Kidney epithelial cell (primary cell): ENCODE results near the gene TTC9. TPM values are rescaled to one million over a fixed set of nuclear protein-coding genes. Genes with fewer than 3 reads are reported as not detected.

Experiments
- DNase-seq: peaks from one replicate; pipeline ENCODE4 v3.0.0-alpha.2; 2010; ENCODE audit warnings: low read depth
- H3K27me3 ChIP-seq: 2 replicates; pipeline ENCODE4 v1.6.0; 2011; ENCODE audit warnings: low read length; ENCODE audit not compliant: control insufficient read depth, insufficient read depth
- H3K36me3 ChIP-seq: 2 replicates; pipeline ENCODE4 v1.5.1; 2011; ENCODE audit warnings: low read length; ENCODE audit not compliant: control insufficient read depth, insufficient read depth
- H3K4me3 ChIP-seq: 2 replicates; pipeline ENCODE4 v1.5.1; 2011; ENCODE audit warnings: low read depth, mild to moderate bottlenecking, control low read depth, low read length
- total RNA-seq: library from RNA; depleted of rRNA; stranded (reverse); fragments of >200 nt; gene quantifications from 2 replicates; pipeline ENCODE4 v1.2.3, GENCODE V29; 2015
- TF ChIP-seq, protein P1 (sequence below): IDR thresholded peaks from 2 replicates; pipeline ENCODE4 v1.5.1; 2011; ENCODE audit warnings: mild to moderate bottlenecking, moderate library complexity, low read length, control low read depth, inconsistent platforms; ENCODE audit not compliant: insufficient read depth, poor library complexity, severe bottlenecking

The TTC9 gene
- total RNA-seq, 1 donor from 2014 or later: 16.5 TPM

DNA sequence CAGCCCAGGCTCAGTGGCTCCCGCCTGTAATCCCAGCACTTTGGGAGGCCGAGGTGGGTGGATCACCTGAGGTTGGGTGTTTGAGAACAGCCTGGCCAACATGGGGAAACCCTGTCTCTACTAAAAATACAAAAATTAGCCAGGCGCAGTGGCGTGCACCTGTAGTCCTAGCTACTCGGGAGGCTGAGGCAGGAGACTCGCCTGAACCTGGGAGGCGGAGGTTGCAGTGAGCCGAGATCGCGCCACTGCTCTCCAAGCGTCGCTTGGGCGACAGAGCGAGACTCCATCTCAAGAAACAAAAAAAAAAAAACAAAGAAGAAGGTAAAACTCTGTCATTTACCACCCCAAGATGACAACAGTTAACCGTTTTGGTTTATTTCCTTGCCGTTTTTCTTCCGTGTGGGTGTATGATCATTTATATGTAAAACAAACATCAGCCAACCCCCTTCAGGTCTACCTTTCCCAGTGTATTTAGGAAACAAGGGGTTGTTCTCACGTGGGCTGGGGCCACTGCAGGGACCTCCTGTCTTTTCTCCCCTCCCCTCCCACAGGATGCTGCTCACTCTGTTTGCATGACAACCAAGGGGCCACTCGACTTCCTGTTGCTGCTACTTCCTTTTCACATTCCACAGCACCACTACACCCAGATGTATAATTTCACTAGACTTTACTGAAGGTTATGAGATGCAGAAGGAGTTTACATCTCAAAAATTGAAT, 13.6 kb downstream of the TTC9 start:
- Histone ChIP-seq H3K4me3 (no peak overlapping the region), H3K27me3 (no peaks in the 10 kb centered on the region), H3K36me3 (no peaks in the 10 kb centered on the region)
- no peak for DNase-seq
- TF ChIP-seq, protein P1, sequence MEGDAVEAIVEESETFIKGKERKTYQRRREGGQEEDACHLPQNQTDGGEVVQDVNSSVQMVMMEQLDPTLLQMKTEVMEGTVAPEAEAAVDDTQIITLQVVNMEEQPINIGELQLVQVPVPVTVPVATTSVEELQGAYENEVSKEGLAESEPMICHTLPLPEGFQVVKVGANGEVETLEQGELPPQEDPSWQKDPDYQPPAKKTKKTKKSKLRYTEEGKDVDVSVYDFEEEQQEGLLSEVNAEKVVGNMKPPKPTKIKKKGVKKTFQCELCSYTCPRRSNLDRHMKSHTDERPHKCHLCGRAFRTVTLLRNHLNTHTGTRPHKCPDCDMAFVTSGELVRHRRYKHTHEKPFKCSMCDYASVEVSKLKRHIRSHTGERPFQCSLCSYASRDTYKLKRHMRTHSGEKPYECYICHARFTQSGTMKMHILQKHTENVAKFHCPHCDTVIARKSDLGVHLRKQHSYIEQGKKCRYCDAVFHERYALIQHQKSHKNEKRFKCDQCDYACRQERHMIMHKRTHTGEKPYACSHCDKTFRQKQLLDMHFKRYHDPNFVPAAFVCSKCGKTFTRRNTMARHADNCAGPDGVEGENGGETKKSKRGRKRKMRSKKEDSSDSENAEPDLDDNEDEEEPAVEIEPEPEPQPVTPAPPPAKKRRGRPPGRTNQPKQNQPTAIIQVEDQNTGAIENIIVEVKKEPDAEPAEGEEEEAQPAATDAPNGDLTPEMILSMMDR: no peak

DNA sequence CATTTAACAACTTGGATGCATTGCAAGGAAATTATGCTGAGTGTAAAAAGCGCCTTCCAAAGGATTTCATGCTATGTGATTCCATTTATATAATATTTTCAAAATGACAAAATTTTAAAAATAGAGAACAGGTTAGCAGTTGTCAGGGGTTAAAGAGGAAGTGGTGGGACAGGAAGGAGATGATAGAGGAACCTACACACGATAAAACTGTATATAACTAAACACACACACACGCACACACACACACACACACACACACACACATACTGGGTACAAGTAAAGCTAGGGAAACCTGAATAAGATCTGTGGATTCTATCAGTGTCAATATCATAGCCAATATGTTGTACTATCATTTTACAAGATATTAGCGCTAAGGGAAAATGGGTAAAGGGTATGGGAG, 17.2 kb downstream of the TTC9 start:
- Histone ChIP-seq H3K36me3 (no peaks in the 10 kb centered on the region), H3K27me3 (no peaks in the 10 kb centered on the region), H3K4me3 (no peak overlapping the region)
- DNase-seq: no peak
- TF ChIP-seq, protein P1: no peak

DNA sequence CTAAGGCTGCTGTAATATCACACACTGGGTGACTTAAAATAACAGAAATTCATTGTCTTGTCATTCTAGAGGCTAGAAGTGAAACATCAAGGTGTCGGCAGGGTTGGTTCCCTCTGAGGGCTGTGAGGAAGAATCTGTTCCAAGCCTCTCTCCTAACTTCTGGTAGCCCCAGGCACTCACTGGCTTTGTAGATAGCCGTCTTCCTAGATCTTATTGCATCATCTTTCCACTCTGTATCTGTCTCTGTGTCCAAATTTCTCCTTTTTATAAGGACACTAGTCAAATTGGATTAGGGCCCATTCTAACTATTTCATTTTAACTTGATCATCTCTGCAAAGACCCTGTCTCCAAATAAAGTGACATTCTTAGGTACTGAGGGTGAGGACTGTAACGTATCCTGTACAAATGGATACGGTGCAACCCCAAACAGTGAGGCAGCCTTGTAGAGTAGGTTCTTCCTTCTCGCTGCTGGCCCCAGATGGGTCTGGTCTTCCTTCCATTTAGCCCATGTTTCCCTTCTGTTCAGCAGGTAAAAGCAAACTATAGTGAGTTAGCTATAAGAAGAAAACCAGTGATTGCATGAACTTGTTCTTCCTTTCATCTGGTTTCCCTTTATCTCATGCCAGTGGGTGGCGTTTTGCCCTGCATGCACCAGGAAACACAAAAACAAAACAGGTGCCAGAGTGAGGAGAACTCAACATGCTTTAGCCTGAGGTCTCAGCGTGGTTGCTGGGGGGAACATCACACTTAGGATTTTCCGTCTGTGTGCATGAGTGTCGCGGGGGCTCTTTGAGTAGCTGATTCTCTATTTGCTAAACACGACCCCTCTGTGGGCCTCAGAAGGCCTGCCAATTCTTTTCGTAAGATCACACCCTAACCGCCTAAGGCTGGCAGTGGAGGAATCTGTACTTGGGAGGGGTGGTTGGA, 19.5 kb downstream of the TTC9 start:
- Histone ChIP-seq H3K4me3 (no peak overlapping the region), H3K36me3 (no peaks in the 10 kb centered on the region), H3K27me3 (no peaks in the 10 kb centered on the region)
- DNase-seq: no peak
- TF ChIP-seq, protein P1: no peak

DNA sequence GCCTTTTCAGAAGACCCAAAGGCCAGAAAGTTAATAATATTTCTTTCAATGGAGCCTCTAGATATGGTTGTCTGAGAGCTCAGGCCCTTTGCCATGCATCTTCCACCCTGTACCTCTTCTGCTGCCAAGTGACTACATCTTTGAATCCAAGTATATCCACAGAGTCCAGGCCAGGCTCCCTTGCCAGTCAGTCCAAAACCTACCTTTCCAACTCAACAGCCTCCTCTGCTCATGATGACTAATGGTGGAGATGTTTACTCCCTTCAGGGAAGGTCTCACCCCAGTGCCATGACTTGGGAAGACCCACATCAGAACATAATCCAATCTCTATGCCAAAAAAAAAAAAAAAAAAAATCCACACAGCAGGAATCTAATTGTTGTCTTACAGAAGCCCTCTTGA, 20.4 kb downstream of the TTC9 start:
- TF ChIP-seq, protein P1: no peak
- DNase-seq: no peak
- H3K4me3 ChIP-seq: no peak overlapping the region
- no peaks in the 10 kb centered on the region for H3K27me3 ChIP-seq
- H3K36me3 ChIP-seq: no peaks in the 10 kb centered on the region

DNA sequence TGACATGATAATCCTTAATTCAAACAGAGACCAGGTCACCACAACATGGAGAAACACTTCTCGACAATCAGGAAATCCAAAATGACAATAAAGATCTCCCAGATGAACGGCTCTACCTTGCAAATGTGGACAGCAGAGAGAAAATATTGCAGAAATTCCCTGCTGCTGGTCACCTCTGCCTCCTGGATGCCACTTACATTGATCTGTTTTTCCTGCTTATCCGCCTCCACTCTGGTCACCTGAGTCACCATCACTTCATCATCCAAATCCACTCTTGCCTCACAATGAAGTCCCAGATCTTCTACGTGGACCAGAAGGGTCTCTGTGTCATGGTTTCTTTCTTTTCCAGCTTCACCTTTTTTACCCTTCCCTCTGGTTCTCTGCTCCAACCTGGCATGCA, 21.1 kb downstream of the TTC9 start:
- DNase-seq: no peak
- Histone ChIP-seq H3K27me3 (no peaks in the 10 kb centered on the region), H3K4me3 (no peak overlapping the region), H3K36me3 (no peaks in the 10 kb centered on the region)
- TF ChIP-seq, protein P1: no peak
